Neuronal stem cell (in vitro differentiated cells): ENCODE data around the gene MTERF4.

Source experiments
- DNase-seq: peaks from one replicate; pipeline ENCODE4 v3.0.0-alpha.2; 2013; ENCODE audit warnings: low spot score
- H2AFZ ChIP-seq: one replicate; pipeline ENCODE4 v1.6.1; 2013; ENCODE audit warnings: mild to moderate bottlenecking, low read length, inconsistent platforms
- H2AK5ac ChIP-seq: 2 replicates; pipeline ENCODE4 v1.6.1; 2013; ENCODE audit warnings: low read depth, mild to moderate bottlenecking, inconsistent platforms, low read length, moderate library complexity, mixed read lengths
- H2BK120ac ChIP-seq: 2 replicates; pipeline ENCODE4 v1.6.1; 2013; ENCODE audit warnings: low read depth, mild to moderate bottlenecking, inconsistent platforms, low read length, moderate library complexity, mixed read lengths
- H2BK12ac ChIP-seq: one replicate; pipeline ENCODE4 v1.6.1; 2013; ENCODE audit warnings: low read length, inconsistent platforms
- H2BK15ac ChIP-seq: 2 replicates; pipeline ENCODE4 v1.6.1; 2013; ENCODE audit warnings: mild to moderate bottlenecking, low read length, inconsistent platforms, mixed read lengths
- H2BK5ac ChIP-seq: one replicate; pipeline ENCODE4 v1.6.1; 2013; ENCODE audit warnings: inconsistent platforms, mild to moderate bottlenecking, low read length, moderate library complexity
- H3K14ac ChIP-seq: one replicate; pipeline ENCODE4 v1.6.1; 2013; ENCODE audit warnings: low read length, inconsistent platforms
- H3K18ac ChIP-seq: 2 replicates; pipeline ENCODE4 v1.6.1; 2013; ENCODE audit warnings: low read length, inconsistent platforms
- H3K23ac ChIP-seq: 2 replicates; pipeline ENCODE4 v1.6.1; 2013; ENCODE audit warnings: low read depth, mild to moderate bottlenecking, mixed read lengths, low read length, inconsistent platforms; ENCODE audit not compliant: poor library complexity
- H3K27ac ChIP-seq: replicated peaks from 3 replicates; pipeline ENCODE4 v1.5.1; 2013; ENCODE audit warnings: low read length, inconsistent platforms
- H3K27me3 ChIP-seq, 3 experiments: 2 replicates each; pipeline ENCODE4 v1.6.1; 2013; ENCODE audit warnings: low read length in 3 of 3, mild to moderate bottlenecking in 2 of 3, inconsistent platforms in 1 of 3, low read depth in 1 of 3, mixed read lengths in 1 of 3, moderate library complexity in 1 of 3; ENCODE audit not compliant: control insufficient read depth in 3 of 3, insufficient read depth in 3 of 3
- H3K36me3 ChIP-seq, 2 donors: replicated peaks in 1 of 2; 2 replicates each; pipeline ENCODE4 v1.6.1; 2013; ENCODE audit warnings: low read length in 2 of 2; ENCODE audit not compliant: control insufficient read depth in 2 of 2, insufficient read depth in 2 of 2
- H3K4ac ChIP-seq: 2 replicates; pipeline ENCODE4 v1.6.1; 2013; ENCODE audit warnings: inconsistent platforms, mild to moderate bottlenecking, low read length, moderate library complexity
- H3K4me1 ChIP-seq, 2 donors: 1 replicate in 1 of 2; 2 replicates in 1 of 2; pipeline ENCODE4 v1.6.1; 2013; ENCODE audit warnings: low read length in 2 of 2, low read depth in 1 of 2; ENCODE audit not compliant: control insufficient read depth in 2 of 2, insufficient read depth in 1 of 2
- H3K4me2 ChIP-seq: one replicate; pipeline ENCODE4 v1.6.1; 2013; ENCODE audit warnings: mild to moderate bottlenecking, low read length, inconsistent platforms; ENCODE audit not compliant: insufficient read depth, poor library complexity, severe bottlenecking
- H3K4me3 ChIP-seq, 2 donors: 2 replicates each; pipeline ENCODE4 v1.5.1; 2013; ENCODE audit warnings: low read length in 2 of 2, mild to moderate bottlenecking in 2 of 2, inconsistent platforms in 1 of 2, moderate library complexity in 1 of 2
- H3K79me1 ChIP-seq: one replicate; pipeline ENCODE4 v1.6.1; 2013; ENCODE audit warnings: low read depth, mild to moderate bottlenecking, inconsistent platforms, low read length, moderate library complexity
- H3K9ac ChIP-seq: one replicate; pipeline ENCODE4 v1.6.1; 2013; ENCODE audit warnings: mild to moderate bottlenecking, low read depth, low read length, inconsistent platforms; ENCODE audit not compliant: poor library complexity
- H3K9me3 ChIP-seq, 2 donors: replicated peaks in 1 of 2; 2 replicates each; pipeline versions ENCODE3 to v1.6.1; 2013; ENCODE audit warnings: low read length in 2 of 2, mild to moderate bottlenecking in 2 of 2, inconsistent platforms in 1 of 2, low read depth in 1 of 2, mixed read lengths in 1 of 2, moderate library complexity in 1 of 2; ENCODE audit not compliant: control insufficient read depth in 2 of 2, insufficient read depth in 1 of 2
- H4K8ac ChIP-seq: one replicate; pipeline ENCODE4 v1.6.1; 2013; ENCODE audit warnings: low read depth, mild to moderate bottlenecking, inconsistent platforms, low read length, moderate library complexity
- H4K91ac ChIP-seq: one replicate; pipeline ENCODE4 v1.6.1; 2013; ENCODE audit warnings: low read length, low read depth, mild to moderate bottlenecking, inconsistent platforms; ENCODE audit not compliant: poor library complexity
- WGBS, 2 donors: extraction: QIAGEN DNeasy Blood & Tissue Kit; methylation state at CpG; one replicate each; pipeline ENCODE4 v1.1.7; 2013; ENCODE audit warnings: missing lambda C conversion rate in 2 of 2, mixed read lengths in 1 of 2; ENCODE audit not compliant: insufficient read length in 2 of 2, insufficient replicate concordance in 1 of 2; ENCODE audit errors: extremely low coverage in 2 of 2; 5-methylcytosine and 5-hydroxymethylcytosine counted together

MTERF4 gene

GRCh38 chr2:241064802-241065354, 37.2 kb downstream of the MTERF4 start:
- Histone ChIP-seq H3K4ac (no peak overlapping the region), H3K9me3 (no peaks in the 10 kb centered on the region), H2BK15ac (no peak overlapping the region), H3K14ac (peak overlapping the region; percentile 6), H3K23ac (no peak overlapping the region), H3K36me3 (no peaks in the 10 kb centered on the region), H3K27me3 (peaks cover 0 to 70% (median 0%) of the 10 kb centered on the region in 3 experiments), H3K4me1 (peaks cover 0 to 3% of the 10 kb centered on the region in 2 donors), H2BK120ac (no peak overlapping the region), H3K9ac (no peak overlapping the region), H3K27ac (no peak overlapping the region), H3K4me3 (no peak overlapping the region), H2AFZ (no peak overlapping the region), H3K4me2 (no peak overlapping the region), H2BK12ac (no peak overlapping the region), H4K91ac (no peak overlapping the region), H3K79me1 (peaks cover 4% of the 10 kb centered on the region), H4K8ac (no peak overlapping the region), H3K18ac (no peak overlapping the region), H2BK5ac (no peak overlapping the region), H2AK5ac (no peak overlapping the region)
- DNase-seq: no peak
- no CpG with 5 or more reads among the region's 23 CpGs for WGBS, 2 donors

DNA sequence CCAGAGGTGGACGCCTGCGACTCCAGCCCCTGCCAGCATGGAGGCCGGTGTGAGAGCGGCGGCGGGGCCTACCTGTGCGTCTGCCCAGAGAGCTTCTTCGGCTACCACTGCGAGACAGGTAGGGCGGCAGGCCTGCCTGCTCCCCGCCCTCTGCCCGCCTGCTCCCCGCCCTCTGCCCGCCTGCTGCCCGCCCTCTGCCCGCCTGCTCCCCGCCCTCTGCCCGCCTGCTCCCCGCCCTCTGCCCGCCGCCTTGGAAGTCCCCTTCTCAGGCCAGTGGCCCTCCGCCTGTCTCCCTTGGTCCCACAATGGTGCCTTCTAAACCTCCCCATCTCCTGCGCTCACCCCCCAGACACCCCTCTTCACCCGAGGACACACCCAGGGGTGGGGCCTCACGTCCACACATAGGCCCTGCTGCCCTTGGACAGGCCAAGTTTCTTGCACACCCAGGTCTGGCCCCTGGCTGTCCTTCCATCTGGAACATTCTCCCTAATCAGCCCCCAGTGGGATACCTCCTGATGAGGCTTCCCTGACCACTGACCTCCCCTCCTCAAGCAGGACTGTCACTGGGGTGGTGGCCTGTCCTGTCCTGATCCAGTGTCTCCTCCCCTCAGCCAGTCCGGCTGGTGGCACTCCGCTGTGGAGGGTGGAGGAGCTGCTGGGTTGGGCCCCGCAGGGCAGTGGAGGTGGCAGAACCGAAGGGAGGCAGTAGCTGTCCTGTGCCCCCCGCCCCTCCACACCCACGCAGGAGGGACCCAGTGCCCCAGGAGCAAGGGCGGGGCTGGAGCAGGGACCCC, 37.9 kb downstream of the MTERF4 start:
- WGBS, 2 donors: no CpG with 5 or more reads among the region's 32 CpGs
- H3K18ac ChIP-seq: peak overlapping the region; percentile 38
- peak overlapping the region; percentile 48 for H4K8ac ChIP-seq

DNA sequence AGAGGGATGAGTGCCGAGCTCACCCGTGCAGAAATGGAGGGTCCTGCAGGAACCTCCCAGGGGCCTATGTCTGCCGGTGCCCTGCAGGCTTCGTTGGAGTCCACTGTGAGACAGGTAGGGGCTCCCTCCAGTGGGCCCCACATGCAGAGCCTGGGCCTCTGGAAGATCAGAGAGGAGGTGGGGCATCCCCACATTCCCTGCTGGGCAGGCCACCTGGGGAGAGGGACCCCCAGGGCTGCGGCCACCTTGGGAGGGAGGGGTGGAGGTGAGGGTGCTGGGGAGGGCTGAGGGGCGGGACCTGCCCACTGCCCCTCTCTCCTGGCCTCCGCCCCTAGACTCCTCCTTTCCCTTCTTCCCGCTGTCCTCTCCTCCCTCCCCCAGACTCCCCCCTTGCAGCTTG, 38.5 kb downstream of the MTERF4 start:
- Histone ChIP-seq H2BK5ac (no peak overlapping the region), H3K36me3 (no peaks in the 10 kb centered on the region), H3K14ac (no peak overlapping the region), H3K4me2 (peak overlapping the region; percentile 18), H3K18ac (no peak overlapping the region), H2AK5ac (no peak overlapping the region), H2BK120ac (no peak overlapping the region), H2AFZ (no peak overlapping the region), H3K4me1 (peaks cover 0 to 3% of the 10 kb centered on the region in 2 donors), H4K91ac (no peak overlapping the region), H3K4me3 (no peak overlapping the region), H3K23ac (no peak overlapping the region), H3K27me3 (peaks cover 0 to 60% (median 0%) of the 10 kb centered on the region in 3 experiments), H3K9ac (no peak overlapping the region), H2BK12ac (no peak overlapping the region), H3K27ac (no peak overlapping the region), H3K79me1 (peaks cover 2% of the 10 kb centered on the region), H3K4ac (no peak overlapping the region), H2BK15ac (no peak overlapping the region), H3K9me3 (no peaks in the 10 kb centered on the region), H4K8ac (no peak overlapping the region)
- WGBS, 2 donors: no CpG with 5 or more reads among the region's 8 CpGs
- DNase-seq: no peak

More for the DNA sequence above, 37.9 kb downstream of the MTERF4 start:
- H2BK12ac ChIP-seq: peak overlapping the region; percentile 58
- H2AK5ac ChIP-seq: no peak overlapping the region
- no peak overlapping the region for H2BK120ac ChIP-seq
- peaks cover 0 to 3% of the 10 kb centered on the region in 2 donors for H3K4me1 ChIP-seq
- peaks cover 0 to 65% (median 0%) of the 10 kb centered on the region in 3 experiments for H3K27me3 ChIP-seq
- H4K91ac ChIP-seq: no peak overlapping the region
- DNase-seq: no peak
- H3K79me1 ChIP-seq: peaks cover 2% of the 10 kb centered on the region
- no peaks in the 10 kb centered on the region for H3K36me3 ChIP-seq
- H3K4ac ChIP-seq: no peak overlapping the region
- no peak overlapping the region for H3K27ac ChIP-seq
- H3K14ac ChIP-seq: no peak overlapping the region
- no peak overlapping the region for H3K23ac ChIP-seq
- H3K4me3 ChIP-seq: no peak overlapping the region
- H2BK15ac ChIP-seq: no peak overlapping the region
- H3K9ac ChIP-seq: peak overlapping the region; percentile 9
- peak overlapping the region; percentile 23 for H3K4me2 ChIP-seq
- H3K9me3 ChIP-seq: no peaks in the 10 kb centered on the region
- H2BK5ac ChIP-seq: no peak overlapping the region
- no peak overlapping the region for H2AFZ ChIP-seq

DNA sequence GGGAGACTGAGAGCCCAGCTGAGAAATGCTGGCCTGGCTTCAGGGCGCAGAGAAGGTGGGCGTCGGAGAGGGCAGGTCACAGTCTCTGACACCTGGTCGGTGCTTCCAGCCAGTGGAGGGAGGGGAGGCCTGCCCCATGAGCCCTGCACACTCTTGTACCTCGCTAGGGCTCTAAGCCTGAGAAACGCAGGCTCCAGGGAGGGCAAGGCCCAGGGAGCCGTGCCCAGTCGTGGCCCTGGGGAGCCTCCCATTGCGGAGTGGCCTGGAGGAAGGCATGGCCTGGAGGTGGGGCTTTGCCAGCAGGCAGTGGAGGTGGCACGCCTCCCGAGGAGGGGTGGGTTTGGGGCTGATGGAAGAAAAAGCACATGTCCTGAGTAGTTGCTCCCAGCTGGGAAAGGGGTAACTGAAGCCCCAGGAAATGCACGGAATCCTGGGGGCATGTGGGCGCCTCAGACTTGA, 39.0 kb downstream of the MTERF4 start:
- Histone ChIP-seq H3K14ac (peak overlapping the region; percentile 31), H2AK5ac (no peak overlapping the region), H3K4ac (no peak overlapping the region), H3K18ac (no peak overlapping the region), H2BK120ac (no peak overlapping the region), H3K4me3 (peak overlapping the region in 1 of 2 donors; percentile 29), H3K79me1 (peaks cover 2% of the 10 kb centered on the region), H3K27me3 (peaks cover 0 to 55% (median 0%) of the 10 kb centered on the region in 3 experiments), H2BK12ac (no peak overlapping the region), H4K91ac (no peak overlapping the region), H3K4me2 (no peak overlapping the region), H3K36me3 (no peaks in the 10 kb centered on the region), H2AFZ (no peak overlapping the region), H2BK5ac (no peak overlapping the region), H3K9me3 (no peaks in the 10 kb centered on the region), H4K8ac (no peak overlapping the region), H3K27ac (no peak overlapping the region), H3K9ac (no peak overlapping the region), H2BK15ac (no peak overlapping the region), H3K4me1 (peaks cover 0 to 3% of the 10 kb centered on the region in 2 donors), H3K23ac (no peak overlapping the region)
- DNase-seq: no peak
- no CpG with 5 or more reads among the region's 13 CpGs for WGBS, 2 donors
